ENCODE data around the gene ACVR1C.
A peak's percentile ranks its signal among the peaks of the same experiment; 100 is the strongest.

The ACVR1C gene

DNA sequence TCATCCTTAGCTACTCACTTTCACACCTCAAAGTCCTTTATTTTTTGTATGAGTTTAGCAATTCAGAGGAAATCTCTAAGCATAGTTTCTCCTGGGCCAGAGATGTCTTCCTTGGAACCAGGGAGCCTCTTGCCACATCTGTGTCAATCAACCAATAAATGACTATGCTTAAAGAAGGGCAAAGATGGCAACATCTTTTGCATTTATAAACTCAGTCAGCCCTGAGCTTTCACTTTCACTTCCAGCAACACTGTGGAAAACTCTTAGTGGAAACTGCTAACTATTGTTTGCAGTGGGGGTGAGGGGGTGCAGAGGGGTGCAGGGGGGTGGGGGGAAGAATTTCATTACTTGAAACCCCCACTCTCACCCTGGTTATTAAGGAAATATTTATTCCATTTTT is 3.4 kb downstream of the ACVR1C start:
- Histone ChIP-seq H3K4me1 (ENCODE audit: control insufficient read depth, insufficient read depth, low read length) (no peaks in the 10 kb centered on the region), H3K27me3 (ENCODE audit: control insufficient read depth, insufficient read depth, low read length) (peaks cover 13% of the 10 kb centered on the region), H3K36me3 (ENCODE audit: control insufficient read depth, insufficient read depth, low read length) (no peaks in the 10 kb centered on the region), H3K4me3 (ENCODE audit: low read length) (no peak overlapping the region), H3K9me3 (ENCODE audit: control insufficient read depth, insufficient read depth, low read length) (no peaks in the 10 kb centered on the region), H3K27ac (ENCODE audit: low read length) (no peak overlapping the region)
- DNase-seq (ENCODE audit: low read depth, low spot score) = no peak

DNA sequence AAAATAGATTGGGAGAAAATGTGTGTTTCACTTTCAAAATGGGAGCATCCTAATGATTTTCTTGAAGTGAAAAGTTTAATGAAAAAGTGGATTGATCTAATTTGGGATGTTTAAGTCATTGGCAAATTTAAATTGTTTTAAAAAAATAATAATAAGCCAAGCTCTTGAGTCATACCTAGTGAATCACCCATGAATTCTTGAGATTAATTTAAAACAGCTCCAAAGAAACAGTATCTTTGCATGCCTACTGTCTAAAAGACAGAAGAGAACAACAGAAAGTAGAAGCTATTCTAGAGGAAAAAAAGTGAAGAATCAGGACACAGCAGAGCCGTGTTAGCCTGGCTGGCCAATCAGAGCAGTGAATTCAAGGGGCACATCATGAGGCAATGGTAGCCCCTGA is 7.7 kb downstream of the ACVR1C start:
- no CpG with 5 or more reads among the region's 1 CpG for WGBS (ENCODE audit: insufficient coverage, insufficient read length)
- H3K27ac ChIP-seq (ENCODE audit: low read length) = no peak overlapping the region
- H3K27me3 ChIP-seq (ENCODE audit: control insufficient read depth, insufficient read depth, low read length) = no peaks in the 10 kb centered on the region
- H3K4me3 ChIP-seq (ENCODE audit: low read length) = no peak overlapping the region
- no peak for DNase-seq (ENCODE audit: low read depth, low spot score)
- H3K36me3 ChIP-seq (ENCODE audit: control insufficient read depth, insufficient read depth, low read length) = no peaks in the 10 kb centered on the region
- H3K4me1 ChIP-seq (ENCODE audit: control insufficient read depth, insufficient read depth, low read length) = no peaks in the 10 kb centered on the region
- no peaks in the 10 kb centered on the region for H3K9me3 ChIP-seq (ENCODE audit: control insufficient read depth, insufficient read depth, low read length)

DNA sequence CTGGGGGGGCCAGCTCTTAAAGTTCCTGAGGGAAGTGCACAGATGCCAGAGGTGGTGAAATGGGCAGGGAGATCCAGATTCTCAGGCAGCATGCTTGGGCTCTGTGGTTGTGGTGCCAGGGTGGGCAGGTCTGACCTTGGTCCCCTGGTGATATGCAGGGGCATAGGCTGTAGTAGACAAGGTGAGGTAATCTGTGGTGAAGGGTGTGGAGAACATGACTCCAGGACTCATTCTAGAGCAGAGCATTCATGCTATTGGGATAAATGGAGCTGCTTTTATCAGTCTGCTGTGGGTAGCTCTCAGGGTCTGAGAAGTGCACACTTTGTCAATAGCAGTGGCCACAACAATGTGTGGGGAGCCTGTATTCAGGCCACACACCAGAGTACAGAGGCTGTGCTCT is 16.9 kb downstream of the ACVR1C start:
- no peak overlapping the region for H3K4me3 ChIP-seq (ENCODE audit: low read length)
- no peaks in the 10 kb centered on the region for H3K9me3 ChIP-seq (ENCODE audit: control insufficient read depth, insufficient read depth, low read length)
- no peak for DNase-seq (ENCODE audit: low read depth, low spot score)
- no peaks in the 10 kb centered on the region for H3K36me3 ChIP-seq (ENCODE audit: control insufficient read depth, insufficient read depth, low read length)
- H3K4me1 ChIP-seq (ENCODE audit: control insufficient read depth, insufficient read depth, low read length) = no peaks in the 10 kb centered on the region
- H3K27ac ChIP-seq (ENCODE audit: low read length) = no peak overlapping the region
- H3K27me3 ChIP-seq (ENCODE audit: control insufficient read depth, insufficient read depth, low read length) = peaks cover 2% of the 10 kb centered on the region

DNA sequence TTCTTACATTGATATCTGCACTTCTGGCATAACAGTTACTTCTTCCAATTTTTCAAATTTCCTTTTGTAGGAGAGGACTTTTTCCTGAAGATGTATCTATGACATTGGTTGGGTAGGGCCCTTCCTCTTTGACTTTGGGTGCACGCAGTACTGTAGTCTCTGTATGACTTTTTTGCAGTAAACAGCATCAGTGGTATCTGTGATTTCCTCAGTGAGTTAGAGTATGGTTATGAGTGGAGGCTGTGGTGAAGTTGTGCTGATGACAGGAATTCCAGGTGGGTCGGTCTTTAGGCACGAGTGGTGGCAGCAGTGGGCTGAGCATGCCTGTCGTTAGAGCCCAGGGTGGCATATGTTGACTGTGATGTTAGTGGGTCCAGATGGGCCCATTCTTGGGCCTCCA is 17.6 kb downstream of the ACVR1C start:
- Histone ChIP-seq H3K4me3 (ENCODE audit: low read length) (no peak overlapping the region), H3K9me3 (ENCODE audit: control insufficient read depth, insufficient read depth, low read length) (no peaks in the 10 kb centered on the region), H3K27me3 (ENCODE audit: control insufficient read depth, insufficient read depth, low read length) (peaks cover 2% of the 10 kb centered on the region), H3K36me3 (ENCODE audit: control insufficient read depth, insufficient read depth, low read length) (no peaks in the 10 kb centered on the region), H3K27ac (ENCODE audit: low read length) (no peak overlapping the region), H3K4me1 (ENCODE audit: control insufficient read depth, insufficient read depth, low read length) (no peaks in the 10 kb centered on the region)
- WGBS (ENCODE audit: insufficient coverage, insufficient read length) = no CpG with 5 or more reads among the region's 4 CpGs
- no peak for DNase-seq (ENCODE audit: low read depth, low spot score)

DNA sequence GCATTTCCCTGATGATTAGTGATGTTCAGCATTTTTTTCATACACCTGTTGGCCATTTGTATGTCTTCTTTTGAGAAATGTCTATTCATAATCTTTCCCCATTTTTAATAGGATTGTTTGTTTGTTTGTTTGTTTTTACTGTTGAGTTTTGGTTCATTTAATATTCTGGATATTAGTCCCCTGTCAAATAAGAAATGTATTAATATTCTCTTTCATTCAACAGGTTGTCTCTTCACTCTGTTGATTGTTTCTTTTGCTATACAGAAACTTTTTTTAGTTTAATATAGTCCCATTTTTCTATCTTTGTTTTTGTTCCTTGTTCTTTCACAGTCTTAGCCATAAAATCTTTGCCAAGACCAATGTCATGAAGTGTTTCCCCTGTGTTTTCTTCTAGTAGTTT is 22.1 kb downstream of the ACVR1C start:
- Histone ChIP-seq H3K9me3 (ENCODE audit: control insufficient read depth, insufficient read depth, low read length) (no peaks in the 10 kb centered on the region), H3K4me3 (ENCODE audit: low read length) (no peak overlapping the region), H3K27me3 (ENCODE audit: control insufficient read depth, insufficient read depth, low read length) (no peaks in the 10 kb centered on the region), H3K27ac (ENCODE audit: low read length) (no peak overlapping the region), H3K4me1 (ENCODE audit: control insufficient read depth, insufficient read depth, low read length) (no peaks in the 10 kb centered on the region), H3K36me3 (ENCODE audit: control insufficient read depth, insufficient read depth, low read length) (no peaks in the 10 kb centered on the region)
- DNase-seq (ENCODE audit: low read depth, low spot score) = no peak

DNA sequence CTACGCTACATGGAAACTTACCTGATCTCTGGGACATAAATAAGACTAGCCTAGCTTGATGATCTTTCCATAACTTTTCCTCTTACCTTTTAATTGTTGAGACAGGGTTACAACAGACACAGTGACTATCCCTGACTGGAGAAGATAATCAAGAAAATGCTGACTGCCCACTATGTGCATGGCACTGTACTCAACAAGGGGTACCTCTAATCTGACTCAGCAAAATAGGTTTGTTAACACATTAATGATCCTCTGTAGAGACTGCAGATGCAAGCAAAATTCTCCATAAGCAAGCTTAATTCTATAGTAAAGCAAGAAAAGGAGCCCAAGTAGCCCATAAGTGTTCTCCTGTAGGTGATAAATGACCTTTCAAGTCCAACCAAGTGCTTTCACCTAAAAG is 25.5 kb downstream of the ACVR1C start:
- no peak overlapping the region for H3K27ac ChIP-seq (ENCODE audit: low read length)
- no peaks in the 10 kb centered on the region for H3K27me3 ChIP-seq (ENCODE audit: control insufficient read depth, insufficient read depth, low read length)
- H3K4me1 ChIP-seq (ENCODE audit: control insufficient read depth, insufficient read depth, low read length) = no peaks in the 10 kb centered on the region
- no peak overlapping the region for H3K4me3 ChIP-seq (ENCODE audit: low read length)
- H3K9me3 ChIP-seq (ENCODE audit: control insufficient read depth, insufficient read depth, low read length) = no peaks in the 10 kb centered on the region
- DNase-seq (ENCODE audit: low read depth, low spot score) = no peak
- no peaks in the 10 kb centered on the region for H3K36me3 ChIP-seq (ENCODE audit: control insufficient read depth, insufficient read depth, low read length)
- WGBS (ENCODE audit: insufficient coverage, insufficient read length) = no CpG with 5 or more reads among the region's 1 CpG

DNA sequence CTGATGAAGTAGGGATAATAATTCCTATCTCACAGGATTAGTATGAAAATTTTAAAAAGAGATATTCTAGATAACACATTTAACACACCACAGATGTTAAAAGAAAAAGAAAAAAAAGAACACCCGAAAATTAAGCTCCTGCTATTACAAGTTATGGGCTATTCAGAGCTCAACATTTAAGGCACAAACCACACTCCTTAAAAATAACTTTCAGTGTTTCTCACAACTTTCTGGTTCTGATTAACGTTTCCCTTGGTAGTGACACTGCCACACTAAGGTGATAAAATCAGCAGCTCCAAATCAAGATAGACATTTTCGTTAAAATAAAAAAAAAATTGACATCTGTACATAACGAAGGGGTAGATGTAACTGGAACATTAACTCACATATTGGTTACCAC is 26.9 kb downstream of the ACVR1C start:
- Histone ChIP-seq H3K9me3 (ENCODE audit: control insufficient read depth, insufficient read depth, low read length) (no peaks in the 10 kb centered on the region), H3K4me1 (ENCODE audit: control insufficient read depth, insufficient read depth, low read length) (0 out of 2 replicates have a peak, but pooled peaks cover 2% of the 10 kb centered on the region), H3K36me3 (ENCODE audit: control insufficient read depth, insufficient read depth, low read length) (no peaks in the 10 kb centered on the region), H3K27ac (ENCODE audit: low read length) (no peak overlapping the region), H3K27me3 (ENCODE audit: control insufficient read depth, insufficient read depth, low read length) (no peaks in the 10 kb centered on the region), H3K4me3 (ENCODE audit: low read length) (no peak overlapping the region)
- no peak for DNase-seq (ENCODE audit: low read depth, low spot score)
- WGBS (ENCODE audit: insufficient coverage, insufficient read length) = no CpG with 5 or more reads among the region's 4 CpGs

DNA sequence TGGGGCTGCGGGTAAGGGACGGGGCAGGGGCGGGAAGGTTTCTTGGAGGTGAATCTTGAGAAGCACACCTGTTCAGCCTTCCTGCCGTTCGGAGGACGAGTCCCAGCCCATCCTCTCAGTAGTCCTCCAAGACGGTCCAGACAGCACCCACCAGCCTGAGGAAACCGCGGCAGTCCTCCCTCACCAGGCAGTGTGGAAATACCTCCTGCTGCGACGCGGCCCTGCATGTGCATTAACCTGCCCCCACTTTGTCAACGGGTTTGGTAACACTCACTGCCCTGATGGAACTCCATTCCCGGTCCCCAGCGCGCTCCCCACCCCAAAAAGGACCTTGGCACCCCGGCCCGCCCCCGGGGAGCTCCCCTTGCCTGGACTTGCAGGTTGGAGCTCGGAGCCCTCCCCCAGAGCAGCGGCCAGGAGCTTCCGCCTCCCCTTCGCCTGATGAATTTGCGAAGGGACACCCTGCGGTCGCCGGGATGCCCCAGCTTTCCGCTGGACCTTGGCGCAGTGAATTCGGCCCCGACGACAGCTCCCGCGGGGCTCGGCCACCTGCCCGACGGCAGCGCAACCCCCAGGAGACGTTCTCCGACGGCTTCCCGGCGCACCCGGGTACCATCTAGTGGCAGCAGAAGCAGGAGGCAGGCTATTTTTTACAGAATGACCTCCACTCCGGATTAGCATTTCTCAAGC is 31.5 kb downstream of the ACVR1C start:
- no peaks in the 10 kb centered on the region for H3K9me3 ChIP-seq (ENCODE audit: control insufficient read depth, insufficient read depth, low read length)
- no peak overlapping the region for H3K27ac ChIP-seq (ENCODE audit: low read length)
- no peak overlapping the region; the same call in 1 of the 2 replicates for H3K4me3 ChIP-seq (ENCODE audit: low read length)
- no CpG with 5 or more reads among the region's 45 CpGs for WGBS (ENCODE audit: insufficient coverage, insufficient read length)
- H3K27me3 ChIP-seq (ENCODE audit: control insufficient read depth, insufficient read depth, low read length) = no peaks in the 10 kb centered on the region
- peak; percentile 31 for DNase-seq (ENCODE audit: low read depth, low spot score)
- H3K4me1 ChIP-seq (ENCODE audit: control insufficient read depth, insufficient read depth, low read length) = 0 out of 2 replicates have a peak, but pooled peaks cover 2% of the 10 kb centered on the region
- H3K36me3 ChIP-seq (ENCODE audit: control insufficient read depth, insufficient read depth, low read length) = no peaks in the 10 kb centered on the region

DNA sequence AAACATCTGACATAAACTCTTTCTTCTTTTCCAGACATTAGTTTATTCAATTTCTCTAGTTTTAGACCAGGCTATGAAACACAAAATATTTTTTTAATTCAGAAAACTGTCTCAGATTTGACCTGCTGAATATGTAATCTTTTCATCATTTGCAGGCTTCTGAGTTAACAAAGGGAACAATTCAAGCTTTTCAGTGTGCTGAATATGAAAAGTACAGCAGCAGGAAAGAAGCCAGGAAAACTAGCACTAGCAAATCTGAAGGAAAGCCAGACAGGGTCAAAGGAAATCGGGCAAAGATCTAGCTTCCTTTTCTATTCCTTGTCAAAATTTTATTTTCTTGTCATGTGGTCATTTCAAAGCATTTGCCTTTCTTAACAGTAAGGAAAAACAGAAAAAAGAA is 35.3 kb downstream of the ACVR1C start:
- 0 out of 2 replicates have a peak, but pooled peaks cover 2% of the 10 kb centered on the region for H3K4me1 ChIP-seq (ENCODE audit: control insufficient read depth, insufficient read depth, low read length)
- H3K36me3 ChIP-seq (ENCODE audit: control insufficient read depth, insufficient read depth, low read length) = no peaks in the 10 kb centered on the region
- no peak overlapping the region for H3K27ac ChIP-seq (ENCODE audit: low read length)
- no peak overlapping the region for H3K4me3 ChIP-seq (ENCODE audit: low read length)
- H3K27me3 ChIP-seq (ENCODE audit: control insufficient read depth, insufficient read depth, low read length) = no peaks in the 10 kb centered on the region
- no CpG with 5 or more reads among the region's 1 CpG for WGBS (ENCODE audit: insufficient coverage, insufficient read length)
- DNase-seq (ENCODE audit: low read depth, low spot score) = no peak
- no peaks in the 10 kb centered on the region for H3K9me3 ChIP-seq (ENCODE audit: control insufficient read depth, insufficient read depth, low read length)

DNA sequence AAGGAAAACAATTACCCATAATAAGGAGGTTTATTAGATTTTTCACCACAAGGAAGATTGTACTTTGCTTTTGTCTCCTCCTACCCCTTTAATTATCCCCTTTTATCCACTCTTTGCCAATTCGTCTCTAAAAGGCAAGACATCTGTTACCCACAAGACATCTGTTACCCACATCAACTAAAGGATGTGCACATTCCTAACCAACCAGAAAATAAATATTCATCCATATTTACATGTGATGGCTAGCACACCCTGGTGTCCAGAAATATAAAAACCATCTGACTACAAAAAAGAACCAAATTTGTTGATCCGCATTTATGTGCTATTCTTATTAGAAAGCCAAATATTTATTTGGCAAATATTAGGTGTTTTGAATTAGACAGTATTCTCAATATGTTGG is 35.7 kb downstream of the ACVR1C start:
- Histone ChIP-seq H3K4me1 (ENCODE audit: control insufficient read depth, insufficient read depth, low read length) (0 out of 2 replicates have a peak, but pooled peaks cover 2% of the 10 kb centered on the region), H3K9me3 (ENCODE audit: control insufficient read depth, insufficient read depth, low read length) (no peaks in the 10 kb centered on the region), H3K4me3 (ENCODE audit: low read length) (no peak overlapping the region), H3K36me3 (ENCODE audit: control insufficient read depth, insufficient read depth, low read length) (no peaks in the 10 kb centered on the region), H3K27me3 (ENCODE audit: control insufficient read depth, insufficient read depth, low read length) (no peaks in the 10 kb centered on the region), H3K27ac (ENCODE audit: low read length) (no peak overlapping the region)
- DNase-seq (ENCODE audit: low read depth, low spot score) = no peak
- WGBS (ENCODE audit: insufficient coverage, insufficient read length) = no CpG with 5 or more reads among the region's 2 CpGs

DNA sequence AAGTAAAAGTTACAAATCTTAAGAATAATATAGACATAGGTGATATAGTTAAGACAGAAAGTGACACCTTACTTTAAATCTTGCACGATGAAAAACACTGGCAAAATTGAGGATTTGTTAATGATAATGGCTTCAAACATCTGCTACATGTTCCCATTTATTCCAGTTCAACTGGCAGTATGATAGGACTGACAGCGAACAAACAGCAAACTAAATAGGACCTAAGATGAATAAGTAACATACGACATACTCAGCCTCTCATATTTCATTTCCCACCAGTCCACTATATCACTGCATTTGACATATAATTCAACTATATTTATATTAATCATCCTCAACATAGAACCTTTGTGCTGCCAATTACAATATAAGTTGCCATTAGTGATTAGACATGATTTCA is 36.3 kb downstream of the ACVR1C start:
- H3K4me3 ChIP-seq (ENCODE audit: low read length) = no peak overlapping the region
- WGBS (ENCODE audit: insufficient coverage, insufficient read length) = no CpG with 5 or more reads among the region's 3 CpGs
- no peaks in the 10 kb centered on the region for H3K27me3 ChIP-seq (ENCODE audit: control insufficient read depth, insufficient read depth, low read length)
- no peaks in the 10 kb centered on the region for H3K36me3 ChIP-seq (ENCODE audit: control insufficient read depth, insufficient read depth, low read length)
- no peaks in the 10 kb centered on the region for H3K9me3 ChIP-seq (ENCODE audit: control insufficient read depth, insufficient read depth, low read length)
- 0 out of 2 replicates have a peak, but pooled peaks cover 2% of the 10 kb centered on the region for H3K4me1 ChIP-seq (ENCODE audit: control insufficient read depth, insufficient read depth, low read length)
- no peak overlapping the region for H3K27ac ChIP-seq (ENCODE audit: low read length)
- DNase-seq (ENCODE audit: low read depth, low spot score) = no peak
